ENCODE data around the gene FRMD4A.

The FRMD4A gene

GRCh38 chr10:13743963-13744362 is 586.8 kb downstream of the FRMD4A start:
- no peak for DNase-seq (ENCODE audit: low spot score)

GRCh38 chr10:13743101-13743693 is 587.5 kb downstream of the FRMD4A start:
- no peak for DNase-seq (ENCODE audit: low spot score)

GRCh38 chr10:13741438-13741837 is 589.3 kb downstream of the FRMD4A start:
- no peak for DNase-seq (ENCODE audit: low spot score)

GRCh38 chr10:13740461-13740860 is 590.3 kb downstream of the FRMD4A start:
- no peak for DNase-seq (ENCODE audit: low spot score)

- no peak for DNase-seq (ENCODE audit: low spot score)
Measured at GRCh38 chr10:13739183-13739582, 591.5 kb downstream of the FRMD4A start.

GRCh38 chr10:13736506-13736905 is 594.2 kb downstream of the FRMD4A start:
- DNase-seq (ENCODE audit: low spot score) = no peak

GRCh38 chr10:13734151-13734550 is 596.6 kb downstream of the FRMD4A start:
- no peak for DNase-seq (ENCODE audit: low spot score)

- DNase-seq (ENCODE audit: low spot score) = no peak
Measured at GRCh38 chr10:13733071-13733470, 597.7 kb downstream of the FRMD4A start.

- no peak for DNase-seq (ENCODE audit: low spot score)
Measured at GRCh38 chr10:13732465-13732881, 598.3 kb downstream of the FRMD4A start.

GRCh38 chr10:13731799-13732198 is 598.9 kb downstream of the FRMD4A start:
- DNase-seq (ENCODE audit: low spot score) = no peak

GRCh38 chr10:13730956-13731355 is 599.8 kb downstream of the FRMD4A start:
- no peak for DNase-seq (ENCODE audit: low spot score)

- DNase-seq (ENCODE audit: low spot score) = no peak
Measured at GRCh38 chr10:13730306-13730652, 600.4 kb downstream of the FRMD4A start.

GRCh38 chr10:13729586-13730305 is 601.0 kb downstream of the FRMD4A start:
- no peak for DNase-seq (ENCODE audit: low spot score)

- no peak for DNase-seq (ENCODE audit: low spot score)
Measured at GRCh38 chr10:13728898-13729535, 601.7 kb downstream of the FRMD4A start.

- no peak for DNase-seq (ENCODE audit: low spot score)
Measured at GRCh38 chr10:13725594-13725993, 605.1 kb downstream of the FRMD4A start.

- DNase-seq (ENCODE audit: low spot score) = no peak
Measured at GRCh38 chr10:13724484-13724883, 606.2 kb downstream of the FRMD4A start.

GRCh38 chr10:13722747-13723653 is 607.7 kb downstream of the FRMD4A start:
- DNase-seq (ENCODE audit: low spot score) = no peak

- DNase-seq (ENCODE audit: low spot score) = no peak
Measured at GRCh38 chr10:13721486-13721885, 609.2 kb downstream of the FRMD4A start.

- DNase-seq (ENCODE audit: low spot score) = no peak
Measured at GRCh38 chr10:13720699-13721098, 610.0 kb downstream of the FRMD4A start.

GRCh38 chr10:13719425-13719824 is 611.3 kb downstream of the FRMD4A start:
- no peak for DNase-seq (ENCODE audit: low spot score)

- DNase-seq (ENCODE audit: low spot score) = no peak
Measured at GRCh38 chr10:13718820-13719219, 611.9 kb downstream of the FRMD4A start.
